RKO (cell line): ENCODE results near the gene FAM9C.
"Not testable (repeated sequence)": the region's sequence is repeated elsewhere in the genome, so short reads cannot be mapped to it uniquely, and the experiment has no call there.

Experiments
- DNase-seq: peaks from one replicate; pipeline ENCODE4 v3.0.0-alpha.2; 2016; ENCODE audit warnings: low spot score

The FAM9C gene

GRCh38 chrX:13043138-13043537, 1.3 kb downstream of the FAM9C start:
- no peak for DNase-seq

- DNase-seq, result no peak
Observed at GRCh38 chrX:13036896-13037295, 7.5 kb downstream of the FAM9C start.

GRCh38 chrX:13033193-13033592, 11.2 kb downstream of the FAM9C start:
- DNase-seq, result no peak

GRCh38 chrX:13029887-13030771, 14.3 kb downstream of the FAM9C start:
- no peak for DNase-seq

GRCh38 chrX:13029637-13029886, 14.9 kb downstream of the FAM9C start:
- no peak for DNase-seq

GRCh38 chrX:13028871-13029636, 15.4 kb downstream of the FAM9C start:
- no peak for DNase-seq

- DNase-seq, result no peak
Observed at GRCh38 chrX:13026877-13027652, 17.4 kb downstream of the FAM9C start.

GRCh38 chrX:13024986-13025385, 19.4 kb downstream of the FAM9C start:
- no peak for DNase-seq

GRCh38 chrX:13023979-13024378, 20.4 kb downstream of the FAM9C start:
- DNase-seq, result no peak

GRCh38 chrX:13023567-13023966, 20.9 kb downstream of the FAM9C start:
- DNase-seq, result no peak

GRCh38 chrX:13022926-13023325, 21.5 kb downstream of the FAM9C start:
- no peak for DNase-seq

GRCh38 chrX:13016731-13017130, 27.7 kb downstream of the FAM9C start:
- not testable (repeated sequence) for DNase-seq

GRCh38 chrX:13015536-13016236, 28.7 kb downstream of the FAM9C start:
- DNase-seq, result no peak

GRCh38 chrX:13014111-13015096, 30.0 kb downstream of the FAM9C start:
- no peak for DNase-seq

- DNase-seq, result no peak
Observed at GRCh38 chrX:13013363-13014110, 30.9 kb downstream of the FAM9C start.

GRCh38 chrX:13010546-13010945, 33.9 kb downstream of the FAM9C start:
- DNase-seq, result no peak

- DNase-seq, result no peak
Observed at GRCh38 chrX:13009844-13010243, 34.6 kb downstream of the FAM9C start.

- no peak for DNase-seq
Observed at GRCh38 chrX:13009273-13009672, 35.1 kb downstream of the FAM9C start.

GRCh38 chrX:13008851-13009250, 35.6 kb downstream of the FAM9C start:
- DNase-seq, result no peak

GRCh38 chrX:13008189-13008533, 36.3 kb downstream of the FAM9C start:
- DNase-seq, result no peak
